T-helper 2 cell treated with Interferon-gamma antibody and Interleukin-4, amounts not matched to agents 100 ng/mL and 5 ng/mL, for 36 hours (primary cell): Measurements from ENCODE around the gene SGTA. TPM values are rescaled to one million over a fixed set of nuclear protein-coding genes. Genes with fewer than 3 reads are reported as not detected.
"Not testable (repeated sequence)": the region's sequence is repeated elsewhere in the genome, so short reads cannot be mapped to it uniquely, and the experiment has no call there.

Experiments
- intact Hi-C: fragments of 100-400 bp; cut with micrococcal nuclease; formaldehyde crosslinking; loops from one replicate; pipeline ENCODE4 v1.15.1; 2023
- total RNA-seq: library from RNA; stranded (reverse); gene quantifications from 2 replicates; pipeline ENCODE4 v1.2.3, GENCODE V29; 2022

Gene SGTA
- total RNA-seq, 1 donor from 2014 or later: 50.1 TPM

DNA sequence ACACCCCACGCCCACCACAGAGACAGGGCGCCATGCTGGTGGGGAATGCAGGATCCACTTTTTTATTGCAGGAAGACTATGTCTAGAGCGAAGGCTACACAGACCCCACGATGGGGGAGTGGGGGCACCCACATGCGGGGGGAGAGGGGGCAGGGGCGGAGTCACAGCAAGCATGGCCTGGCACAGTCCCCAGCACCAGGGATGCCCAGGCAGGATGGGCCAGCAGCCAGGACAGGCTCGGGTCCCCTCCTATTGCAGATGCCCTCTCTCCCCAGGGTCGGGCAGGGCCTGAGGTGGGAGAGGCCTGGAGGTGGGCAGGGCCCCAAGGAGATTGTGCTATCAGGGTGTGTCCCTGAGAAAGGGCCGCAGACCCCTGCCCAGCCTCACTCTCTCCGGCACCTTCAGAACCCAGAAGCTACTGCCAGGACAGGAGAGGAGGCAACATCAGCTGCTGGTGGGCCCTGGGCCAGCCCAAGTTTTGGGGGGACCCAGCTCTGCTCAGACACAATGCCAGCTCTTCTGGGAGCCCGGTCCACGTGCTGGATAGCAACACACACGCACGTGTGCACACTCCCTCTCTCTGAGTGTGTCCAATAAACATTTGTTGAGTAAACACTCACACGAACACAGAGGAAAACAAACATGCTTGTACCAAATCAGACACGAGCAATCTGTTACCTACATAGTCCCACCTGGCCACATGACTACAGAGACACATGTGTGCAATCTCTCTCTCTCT lies 68.4 kb downstream of the SGTA start:
- intact Hi-C loops: no loop called here

DNA sequence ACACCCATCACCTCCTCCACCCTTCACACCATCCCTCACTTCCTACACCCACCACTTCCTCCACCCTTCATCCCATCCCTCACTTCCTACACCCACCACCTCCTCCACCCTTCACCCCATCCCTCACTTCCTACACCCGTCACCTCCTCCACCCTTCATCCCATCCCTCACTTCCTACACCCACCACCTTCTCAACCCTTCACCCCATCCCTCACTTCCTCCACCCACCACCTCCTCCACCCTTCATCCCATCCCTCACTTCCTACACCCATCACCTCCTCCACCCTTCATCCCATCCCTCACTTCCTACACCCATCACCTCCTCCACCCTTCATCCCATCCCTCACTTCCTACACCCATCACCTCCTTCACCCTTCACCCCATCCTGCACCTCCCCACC lies 69.0 kb downstream of the SGTA start:
- intact Hi-C loops: not testable (repeated sequence)

DNA sequence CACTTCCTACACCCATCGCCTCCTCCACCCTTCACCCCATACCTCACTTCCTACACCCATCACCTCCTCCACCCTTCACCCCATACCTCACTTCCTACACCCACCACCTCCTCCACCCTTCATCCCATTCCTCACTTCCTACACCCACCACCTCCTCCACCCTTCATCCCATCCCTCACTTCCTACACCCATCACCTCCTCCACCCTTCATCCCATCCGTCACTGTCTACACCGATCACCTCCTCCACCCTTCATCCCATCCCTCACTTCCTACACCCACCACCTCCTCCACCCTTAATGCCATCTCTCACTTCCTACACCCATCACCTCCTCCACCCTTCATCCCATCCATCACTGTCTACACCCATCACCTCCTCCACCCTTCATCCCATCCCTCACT lies 69.9 kb downstream of the SGTA start:
- intact Hi-C loops: not testable (repeated sequence)

DNA sequence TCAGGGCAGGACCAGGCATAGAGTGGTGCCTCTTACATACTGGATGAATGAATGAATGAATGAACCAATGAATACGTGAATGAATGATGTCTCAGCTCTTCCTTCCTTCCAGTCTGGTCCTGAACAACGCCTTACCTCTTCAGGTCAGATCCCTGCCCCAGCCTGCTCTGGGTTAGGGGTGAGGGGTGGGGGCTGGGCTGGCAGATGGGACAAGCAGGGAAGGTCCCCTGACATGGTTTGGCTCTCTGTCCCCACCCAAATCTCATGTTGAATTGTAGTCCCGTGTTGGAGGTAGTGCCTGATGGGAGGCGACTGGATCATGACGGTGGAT lies 71.2 kb downstream of the SGTA start:
- intact Hi-C loops: no loop called here

DNA sequence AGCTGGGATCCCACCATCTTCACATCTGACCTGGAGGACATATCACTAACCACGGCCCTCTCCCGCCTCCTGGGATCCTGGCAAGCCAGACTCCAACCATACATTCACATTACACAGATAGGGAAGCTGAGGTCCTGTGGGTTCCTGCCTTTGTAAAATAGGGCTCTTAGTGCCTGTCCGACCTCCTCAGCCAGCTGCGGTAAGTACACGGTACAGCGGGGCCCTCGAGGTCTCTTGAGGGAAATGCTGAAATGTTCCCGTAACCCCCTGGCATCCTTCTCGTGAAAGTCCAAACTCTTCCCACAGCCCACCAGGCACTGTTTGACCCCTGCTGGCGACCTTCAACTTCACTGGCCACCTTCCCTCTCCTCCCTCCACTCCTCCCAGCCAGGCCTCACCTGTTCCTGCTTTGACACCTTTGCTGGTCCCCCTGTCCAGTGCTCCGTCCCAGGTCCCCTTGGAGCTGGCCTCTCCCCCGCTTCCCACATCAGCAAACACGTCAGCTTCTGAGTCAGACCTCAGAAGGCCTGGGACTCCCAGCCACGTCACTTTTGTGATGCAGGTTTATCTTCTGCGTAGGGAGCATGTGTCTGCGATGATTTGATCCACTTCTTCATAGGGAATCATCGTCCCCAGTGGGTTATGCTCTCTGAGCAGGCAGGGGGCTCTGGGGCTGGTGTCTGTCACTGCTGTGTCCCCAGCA lies 71.8 kb downstream of the SGTA start:
- intact Hi-C loops: no loop called here

DNA sequence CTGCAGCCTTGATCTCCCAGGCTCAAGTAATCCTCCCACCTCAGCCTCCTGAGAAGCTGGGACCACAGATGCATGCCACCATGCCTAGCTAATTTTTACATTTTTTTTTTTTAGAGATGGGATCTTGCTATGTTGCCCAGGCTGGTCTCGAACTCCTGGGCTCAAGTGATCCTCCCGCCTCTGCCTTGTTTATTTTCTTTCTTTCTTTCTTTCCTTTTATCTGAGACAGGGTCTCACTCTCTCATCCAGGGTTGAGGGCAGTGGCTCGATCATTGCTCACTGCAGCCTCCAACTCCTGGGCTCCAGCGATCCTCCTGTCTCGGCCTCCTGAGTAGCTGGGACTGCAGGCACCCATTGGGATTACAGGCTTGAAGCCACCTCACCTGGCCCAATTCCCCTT lies 76.8 kb downstream of the SGTA start:
- intact Hi-C loops: no loop called here

Other genes with a start within 250 kb of the SGTA start
- gene GNG7, start 80.6 kb downstream of the SGTA start, total RNA-seq: 0.11 and 0.14 TPM in 2 replicates
- gene DIRAS1, start 61.9 kb downstream of the SGTA start, total RNA-seq: 0.23 TPM in 1 of 2 replicates, not detected in the other
- 30.9 and 31.2 TPM in 2 replicates for gene SLC39A3, start 43.3 kb downstream of the SGTA start, total RNA-seq
- gene THOP1, start 2.2 kb upstream of the SGTA start, total RNA-seq: 113 and 115 TPM in 2 replicates
- 2.9 and 3.4 TPM in 2 replicates for gene ZNF554, start 36.6 kb upstream of the SGTA start, total RNA-seq
- 0.70 and 1.2 TPM in 2 replicates for gene ZNF555, start 58.2 kb upstream of the SGTA start, total RNA-seq
- not detected in 2 replicates for gene ZNF556, start 84.1 kb upstream of the SGTA start, total RNA-seq
- 2.7 and 3.9 TPM in 2 replicates for gene ZNF57, start 117.7 kb upstream of the SGTA start, total RNA-seq
- gene ZNF77, start 161.7 kb upstream of the SGTA start, total RNA-seq: 4.2 and 4.3 TPM in 2 replicates
- gene TLE6, start 194.3 kb upstream of the SGTA start, total RNA-seq: 1.0 and 1.9 TPM in 2 replicates
- gene TLE2, start 246.0 kb upstream of the SGTA start, total RNA-seq: 1.1 and 1.9 TPM in 2 replicates